NCI-H2227 (cell line): Measurements from ENCODE around the gene KRT84.

Experiments
- DNase-seq: peaks from one replicate; lab custom pipeline; 2025; ENCODE audit not compliant: unreplicated experiment; lab: John Stamatoyannopoulos, UW

Gene KRT84

DNA sequence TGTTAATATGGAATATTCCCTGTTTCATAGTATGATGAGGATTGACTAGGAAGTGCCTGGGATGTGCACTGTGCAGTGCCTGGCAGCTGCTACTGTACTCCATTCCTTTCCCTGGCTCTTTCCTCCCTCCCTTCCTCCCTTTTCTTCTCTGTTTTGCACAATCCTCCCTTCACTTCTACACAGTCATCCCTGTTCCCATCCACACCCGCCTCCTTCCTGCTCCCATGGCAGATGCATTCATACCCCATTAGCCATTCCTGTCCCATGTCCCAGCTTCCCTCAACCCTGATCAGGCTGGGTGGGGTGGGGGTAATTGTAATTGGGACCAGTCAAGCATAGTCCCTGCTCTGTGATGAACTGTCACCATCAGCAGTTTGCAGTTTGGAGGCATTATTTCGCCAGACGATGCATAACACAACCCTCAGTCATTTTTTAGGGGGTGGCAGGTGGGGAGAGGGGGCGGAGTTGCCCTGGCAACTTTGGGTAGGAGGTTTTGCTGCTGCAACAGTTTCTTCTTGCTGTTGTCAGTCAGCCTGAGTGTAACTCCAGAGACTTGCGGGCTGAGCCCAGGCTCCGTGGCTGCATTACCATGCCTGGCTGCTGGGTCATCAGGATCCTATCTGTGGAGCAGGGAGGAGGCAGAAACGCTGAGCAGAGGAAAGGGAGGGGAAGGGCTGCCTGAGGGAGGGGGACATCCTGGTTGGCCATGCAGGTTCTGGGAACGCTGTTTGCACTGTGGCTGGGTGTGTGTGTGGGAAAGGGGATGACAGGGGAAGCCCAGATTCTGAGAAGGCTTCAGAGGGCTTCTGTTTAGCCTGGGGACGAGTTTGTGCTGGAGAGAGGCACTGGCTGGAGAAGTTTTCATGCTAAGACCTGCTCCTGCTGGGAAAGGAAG is 4.1 kb upstream of the KRT84 start:
- DNase-seq, result no peak

- no peak for DNase-seq
These were observed 2.4 kb upstream of the KRT84 start for GRCh38 chr12:52387859-52388258.

DNA sequence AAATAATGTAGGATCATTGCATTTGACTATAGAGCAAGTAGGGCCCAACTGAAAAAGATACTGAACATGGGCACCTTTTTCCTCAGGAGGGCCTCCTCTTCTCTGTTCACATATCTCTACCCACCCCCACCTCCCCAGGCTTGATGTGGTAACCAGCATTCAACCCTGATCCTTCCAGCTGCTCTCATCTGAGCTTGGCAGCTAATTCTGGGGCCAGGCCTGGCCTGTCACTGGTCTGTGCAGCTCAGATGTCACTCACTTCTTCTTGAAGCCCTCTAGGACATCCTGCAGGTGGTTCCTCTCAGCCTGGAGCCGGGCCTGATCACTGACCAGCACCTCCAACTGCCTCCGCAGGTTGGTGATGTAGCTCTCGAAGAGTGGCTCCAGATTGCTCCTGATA is 2.1 kb downstream of the KRT84 start:
- DNase-seq, result no peak

- no peak for DNase-seq
These were observed 2.6 kb downstream of the KRT84 start for GRCh38 chr12:52382854-52383253.

DNA sequence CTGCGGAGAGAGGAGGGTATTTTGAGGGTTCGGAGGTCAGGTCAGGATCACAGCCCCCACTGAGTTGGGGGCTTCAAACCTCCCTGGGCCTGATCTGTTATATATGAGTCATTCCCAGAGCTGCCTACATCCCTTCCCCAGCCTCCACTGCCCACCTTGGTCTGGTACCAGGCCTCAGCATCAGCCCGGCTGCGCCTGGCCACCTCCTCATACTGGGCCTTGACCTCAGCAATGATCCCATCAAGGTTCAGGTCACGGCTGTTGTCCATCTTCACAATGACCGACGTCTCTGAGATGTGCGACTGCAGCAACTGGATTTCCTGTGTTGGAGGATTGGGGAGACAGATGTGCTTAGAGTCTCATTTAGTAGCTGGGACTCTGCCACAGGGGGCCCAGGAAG is 4.2 kb downstream of the KRT84 start:
- no peak for DNase-seq

- no peak for DNase-seq
These were observed 5.2 kb downstream of the KRT84 start for GRCh38 chr12:52380271-52380694.

GRCh38 chr12:52379536-52379935 is 5.9 kb downstream of the KRT84 start:
- no peak for DNase-seq

- DNase-seq, result no peak
These were observed 7.4 kb downstream of the KRT84 start for GRCh38 chr12:52378091-52378490.

GRCh38 chr12:52377266-52377665 is 8.2 kb downstream of the KRT84 start:
- no peak for DNase-seq

DNA sequence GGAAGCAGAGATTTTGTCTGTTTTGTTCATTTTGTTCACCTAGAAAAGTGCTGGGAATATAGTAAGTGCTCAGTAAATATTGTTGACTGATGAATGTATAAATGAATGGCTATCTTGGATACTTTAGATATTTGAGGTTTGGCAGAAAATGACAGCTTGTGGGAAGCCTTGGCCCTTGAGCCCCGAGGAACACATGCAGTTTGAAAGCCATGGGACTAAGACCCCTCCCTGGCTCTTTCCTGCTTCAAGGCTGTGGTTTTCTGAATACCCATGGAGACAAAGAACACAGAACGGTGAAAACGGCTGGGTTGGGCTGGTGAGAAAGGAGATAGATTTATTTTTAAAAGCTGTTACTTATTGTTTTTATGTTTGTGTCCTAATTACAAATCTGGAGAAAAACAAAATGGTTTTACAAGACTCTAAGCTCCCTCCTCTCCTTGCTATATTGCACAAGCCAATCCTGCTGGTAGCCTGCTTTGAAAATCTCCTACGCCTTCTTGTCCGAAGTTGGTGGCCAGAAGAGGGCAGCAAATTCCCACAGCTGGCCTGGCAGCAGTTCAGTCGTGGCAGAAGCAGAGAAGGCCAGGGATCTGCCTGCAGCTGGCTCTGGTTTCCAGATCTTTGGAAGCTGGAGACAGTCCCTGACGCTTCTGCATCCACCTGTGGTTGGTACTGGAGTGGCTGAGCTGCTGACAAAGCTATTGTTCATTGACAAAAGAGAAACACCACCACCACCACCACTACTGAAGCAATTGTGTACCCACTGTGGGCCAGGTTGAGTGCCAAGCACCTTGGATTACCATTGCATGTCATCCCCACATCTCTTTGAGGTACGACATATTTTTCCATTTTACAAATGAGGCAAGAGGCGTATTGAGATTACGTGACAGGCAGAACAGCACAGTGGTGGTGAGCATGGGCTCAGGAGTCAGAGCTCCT is 13.0 kb downstream of the KRT84 start:
- peak; percentile 76 for DNase-seq

- no peak for DNase-seq
These were observed 13.7 kb downstream of the KRT84 start for GRCh38 chr12:52371716-52372115.

GRCh38 chr12:52370926-52371608 is 14.4 kb downstream of the KRT84 start:
- no peak for DNase-seq

- DNase-seq, result no peak
These were observed 15.6 kb downstream of the KRT84 start for GRCh38 chr12:52369809-52370208.

GRCh38 chr12:52369211-52369610 is 16.2 kb downstream of the KRT84 start:
- DNase-seq, result no peak

DNA sequence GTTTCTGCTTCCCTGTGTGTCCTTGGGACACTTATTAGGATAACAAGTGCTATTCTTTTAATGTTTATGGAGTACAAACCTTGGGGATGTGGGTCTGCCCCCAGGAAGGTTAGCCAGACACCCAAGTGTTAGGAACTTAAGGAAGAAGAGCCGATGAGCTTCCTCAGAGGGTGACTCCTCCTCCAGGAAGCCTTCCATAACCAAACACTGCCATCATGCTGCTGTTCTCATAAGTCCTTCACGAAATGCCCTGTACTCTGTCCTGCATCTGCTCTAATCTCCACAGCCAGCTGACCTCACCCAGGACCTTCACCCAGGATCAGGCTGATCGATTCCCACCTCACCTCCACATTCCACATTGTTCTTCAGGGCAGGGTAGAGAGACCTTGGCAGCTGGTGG is 16.9 kb downstream of the KRT84 start:
- DNase-seq, result no peak

GRCh38 chr12:52367876-52368275 is 17.6 kb downstream of the KRT84 start:
- no peak for DNase-seq

GRCh38 chr12:52366738-52367485 is 18.5 kb downstream of the KRT84 start, which contains the start of gene KRT85:
Gene KRT85 (minus strand): TSS chr12:52367481. CDS start chr12:52367405, 76 bp downstream.
- DNase-seq, result no peak

DNA sequence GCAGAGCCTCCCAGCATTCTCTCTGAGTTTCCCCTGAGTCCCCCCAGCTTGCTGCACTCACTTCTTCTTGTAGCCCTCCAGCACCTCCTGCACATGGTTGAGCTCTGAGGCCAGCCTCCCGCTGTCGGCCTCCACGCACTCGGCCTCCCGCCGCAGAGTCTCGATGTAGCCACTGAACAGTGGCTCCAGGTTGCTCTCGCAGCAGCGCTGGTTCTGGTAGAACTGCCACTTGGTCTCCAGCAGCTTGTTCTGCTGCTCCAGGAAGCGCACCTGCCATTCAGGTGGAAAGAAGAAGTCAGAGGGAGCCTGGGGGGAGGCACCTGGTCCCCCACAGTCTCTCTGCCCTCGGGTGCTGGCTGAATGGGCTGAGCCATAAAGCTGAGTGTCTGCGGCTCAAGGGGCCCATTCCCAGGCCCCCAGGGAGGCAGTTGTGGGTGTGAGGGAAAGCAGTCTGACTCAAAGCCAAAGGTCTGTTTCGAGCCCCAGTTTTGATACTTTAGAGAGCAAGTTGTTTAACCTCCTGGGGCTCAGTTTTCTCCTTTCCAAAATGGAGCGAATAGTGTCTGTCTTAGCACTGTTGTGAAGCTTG is 20.5 kb downstream of the KRT84 start:
- DNase-seq, result no peak

GRCh38 chr12:52364061-52364460 is 21.4 kb downstream of the KRT84 start:
- no peak for DNase-seq

- no peak for DNase-seq
These were observed 22.3 kb downstream of the KRT84 start for GRCh38 chr12:52363111-52363679.
